HG03135 (cell line): ENCODE measurements around the gene SDR39U1.

ENCODE experiments used
- ATAC-seq: cut with Tn5 transposase; IDR thresholded peaks from one replicate; pipeline ENCODE4 v1.9.1; 2021; ENCODE audit warnings: mild to moderate bottlenecking, moderate library complexity; ENCODE audit not compliant: unreplicated experiment

SDR39U1 gene

GRCh38 chr14:24414077-24414476 lies 28.5 kb downstream of the SDR39U1 start:
- ATAC-seq: no peak

GRCh38 chr14:24411443-24412389 lies 30.9 kb downstream of the SDR39U1 start:
- peak; percentile 56 for ATAC-seq

GRCh38 chr14:24409956-24410355 lies 32.6 kb downstream of the SDR39U1 start:
- no peak for ATAC-seq

GRCh38 chr14:24409192-24409591 lies 33.4 kb downstream of the SDR39U1 start:
- no peak for ATAC-seq

- no peak for ATAC-seq
Observed at GRCh38 chr14:24408764-24409163, 33.8 kb downstream of the SDR39U1 start.

GRCh38 chr14:24407608-24408325 lies 34.8 kb downstream of the SDR39U1 start:
- ATAC-seq: no peak

GRCh38 chr14:24406416-24406815 lies 36.2 kb downstream of the SDR39U1 start:
- no peak for ATAC-seq

GRCh38 chr14:24404814-24405213 lies 37.8 kb downstream of the SDR39U1 start:
- ATAC-seq: no peak

- ATAC-seq: no peak
Observed at GRCh38 chr14:24403294-24403998, 39.1 kb downstream of the SDR39U1 start.

- no peak for ATAC-seq
Observed at GRCh38 chr14:24401810-24402702, 40.5 kb downstream of the SDR39U1 start.

- no peak for ATAC-seq
Observed at GRCh38 chr14:24399999-24400718, 42.4 kb downstream of the SDR39U1 start.

- no peak for ATAC-seq
Observed at GRCh38 chr14:24399447-24399822, 43.1 kb downstream of the SDR39U1 start.

- no peak for ATAC-seq
Observed at GRCh38 chr14:24398653-24399446, 43.7 kb downstream of the SDR39U1 start, which contains the start of gene NYNRIN. Gene NYNRIN (plus strand): TSS chr14:24399003. CDS start chr14:24399247, 244 bp downstream.

GRCh38 chr14:24398293-24398652 lies 44.3 kb downstream of the SDR39U1 start:
- ATAC-seq: no peak

- ATAC-seq: no peak
Observed at GRCh38 chr14:24397639-24398292, 44.8 kb downstream of the SDR39U1 start.

- ATAC-seq: no peak
Observed at GRCh38 chr14:24395609-24396582, 46.7 kb downstream of the SDR39U1 start.

- ATAC-seq: no peak
Observed at GRCh38 chr14:24394275-24394674, 48.3 kb downstream of the SDR39U1 start.
